Mucosa of rectum (tissue), 2 donors: ENCODE measurements around the gene ZNF232.
"Not testable (repeated sequence)": the region's sequence is repeated elsewhere in the genome, so short reads cannot be mapped to it uniquely, and the experiment has no call there.

Experiments
- H3K27ac ChIP-seq, 2 donors: one replicate each; pipeline ENCODE4 v1.7.0; 2013; ENCODE audit warnings: inconsistent platforms in 2 of 2, low read depth in 2 of 2, low read length in 2 of 2
- H3K27me3 ChIP-seq, 2 donors: one replicate each; pipeline ENCODE4 v1.7.0; 2013; ENCODE audit warnings: low read length in 2 of 2; ENCODE audit not compliant: control insufficient read depth in 2 of 2, insufficient read depth in 2 of 2
- H3K36me3 ChIP-seq, 2 donors: one replicate each; pipeline ENCODE4 v1.7.0; 2013; ENCODE audit warnings: low read length in 2 of 2; ENCODE audit not compliant: control insufficient read depth in 2 of 2, insufficient read depth in 2 of 2
- H3K4me1 ChIP-seq, 2 donors: one replicate each; pipeline ENCODE4 v1.7.0; 2013; ENCODE audit warnings: low read length in 2 of 2, mild to moderate bottlenecking in 1 of 2; ENCODE audit not compliant: control insufficient read depth in 2 of 2, insufficient read depth in 2 of 2
- H3K4me3 ChIP-seq, 2 donors: one replicate each; pipeline ENCODE4 v1.7.0; 2013; ENCODE audit warnings: low read length in 2 of 2
- H3K9ac ChIP-seq, 2 donors: one replicate each; pipeline ENCODE4 v1.7.0; 2013; ENCODE audit warnings: low read length in 2 of 2, low read depth in 1 of 2, mild to moderate bottlenecking in 1 of 2
- H3K9me3 ChIP-seq, 2 donors: one replicate each; pipeline ENCODE4 v1.7.0; 2013; ENCODE audit warnings: low read length in 2 of 2; ENCODE audit not compliant: control insufficient read depth in 2 of 2
- donor health status: healthy.
- donor health status: Normal muscosa, but diverticular disease.

Gene ZNF232

DNA sequence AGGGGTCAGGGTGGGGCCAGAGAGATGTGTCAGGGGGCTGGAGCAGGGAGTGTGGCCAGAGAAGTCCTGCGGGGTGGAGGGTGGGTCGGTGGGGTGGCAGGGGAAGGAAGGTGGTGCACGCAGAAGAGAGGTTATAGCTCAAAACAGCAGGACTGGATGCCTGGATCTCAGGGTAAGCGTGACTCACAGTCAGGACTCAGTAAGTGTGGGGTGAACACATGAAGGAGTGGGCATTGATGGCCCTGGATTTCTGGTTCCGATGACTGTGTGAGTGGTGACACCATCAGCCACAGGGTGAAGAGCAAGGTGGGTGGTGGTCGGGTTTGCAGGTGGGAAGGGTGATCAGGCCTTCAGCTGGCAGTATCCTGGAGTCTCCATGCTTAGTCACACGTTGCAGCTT lies 10.4 kb upstream of the ZNF232 start:
- not testable (repeated sequence) for H3K27me3 ChIP-seq, H3K36me3 ChIP-seq, H3K27ac ChIP-seq, H3K9me3 ChIP-seq, H3K4me1 ChIP-seq, H3K9ac ChIP-seq
- peak overlapping the region in 1 of 2 donors; percentile 66 for H3K4me3 ChIP-seq

- peaks cover 5 to 12% of the 10 kb centered on the region in 2 donors for H3K27me3 ChIP-seq
- H3K36me3 ChIP-seq = no peaks in the 10 kb centered on the region
- H3K9ac ChIP-seq = no peak overlapping the region
- H3K4me1 ChIP-seq = no peaks in the 10 kb centered on the region
- H3K4me3 ChIP-seq = no peak overlapping the region
- no peak overlapping the region for H3K27ac ChIP-seq
- no peaks in the 10 kb centered on the region for H3K9me3 ChIP-seq
Observed at GRCh38 chr17:5121186-5121841, 9.6 kb upstream of the ZNF232 start.

- not testable (repeated sequence) for H3K4me1 ChIP-seq, H3K27ac ChIP-seq, H3K9ac ChIP-seq, H3K36me3 ChIP-seq, H3K4me3 ChIP-seq, H3K9me3 ChIP-seq
- H3K27me3 ChIP-seq = peaks cover 6 to 17% of the 10 kb centered on the region in 2 donors
Observed at GRCh38 chr17:5120436-5121185, 8.9 kb upstream of the ZNF232 start.

DNA sequence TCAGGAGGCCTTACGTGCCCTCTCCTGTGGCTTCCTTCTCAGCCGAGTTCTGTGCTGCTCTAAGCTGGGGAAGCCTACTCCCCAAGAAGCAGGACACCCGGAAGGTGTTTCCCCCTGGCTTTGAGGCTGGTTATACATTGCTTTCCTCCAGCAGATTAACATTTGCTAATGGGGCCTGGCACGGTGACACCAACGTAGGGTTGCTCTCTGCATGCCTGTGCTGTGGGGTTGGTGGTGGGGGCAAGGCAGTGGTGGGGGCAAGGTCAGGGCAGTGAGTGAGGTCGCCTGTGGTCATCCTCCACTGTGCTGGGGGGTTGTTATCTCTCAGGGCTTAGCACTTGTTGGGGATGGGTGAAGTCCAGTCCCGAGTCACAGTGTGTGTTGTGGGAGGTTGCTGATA lies 8.4 kb upstream of the ZNF232 start:
- H3K9me3 ChIP-seq = no peaks in the 10 kb centered on the region
- H3K27me3 ChIP-seq = peaks cover 9 to 20% of the 10 kb centered on the region in 2 donors
- no peak overlapping the region for H3K9ac ChIP-seq
- H3K36me3 ChIP-seq = no peaks in the 10 kb centered on the region
- H3K4me1 ChIP-seq = no peaks in the 10 kb centered on the region
- H3K4me3 ChIP-seq = no peak overlapping the region
- no peak overlapping the region for H3K27ac ChIP-seq

GRCh38 chr17:5118219-5118618 lies 6.5 kb upstream of the ZNF232 start:
- H3K27ac ChIP-seq = no peak overlapping the region

DNA sequence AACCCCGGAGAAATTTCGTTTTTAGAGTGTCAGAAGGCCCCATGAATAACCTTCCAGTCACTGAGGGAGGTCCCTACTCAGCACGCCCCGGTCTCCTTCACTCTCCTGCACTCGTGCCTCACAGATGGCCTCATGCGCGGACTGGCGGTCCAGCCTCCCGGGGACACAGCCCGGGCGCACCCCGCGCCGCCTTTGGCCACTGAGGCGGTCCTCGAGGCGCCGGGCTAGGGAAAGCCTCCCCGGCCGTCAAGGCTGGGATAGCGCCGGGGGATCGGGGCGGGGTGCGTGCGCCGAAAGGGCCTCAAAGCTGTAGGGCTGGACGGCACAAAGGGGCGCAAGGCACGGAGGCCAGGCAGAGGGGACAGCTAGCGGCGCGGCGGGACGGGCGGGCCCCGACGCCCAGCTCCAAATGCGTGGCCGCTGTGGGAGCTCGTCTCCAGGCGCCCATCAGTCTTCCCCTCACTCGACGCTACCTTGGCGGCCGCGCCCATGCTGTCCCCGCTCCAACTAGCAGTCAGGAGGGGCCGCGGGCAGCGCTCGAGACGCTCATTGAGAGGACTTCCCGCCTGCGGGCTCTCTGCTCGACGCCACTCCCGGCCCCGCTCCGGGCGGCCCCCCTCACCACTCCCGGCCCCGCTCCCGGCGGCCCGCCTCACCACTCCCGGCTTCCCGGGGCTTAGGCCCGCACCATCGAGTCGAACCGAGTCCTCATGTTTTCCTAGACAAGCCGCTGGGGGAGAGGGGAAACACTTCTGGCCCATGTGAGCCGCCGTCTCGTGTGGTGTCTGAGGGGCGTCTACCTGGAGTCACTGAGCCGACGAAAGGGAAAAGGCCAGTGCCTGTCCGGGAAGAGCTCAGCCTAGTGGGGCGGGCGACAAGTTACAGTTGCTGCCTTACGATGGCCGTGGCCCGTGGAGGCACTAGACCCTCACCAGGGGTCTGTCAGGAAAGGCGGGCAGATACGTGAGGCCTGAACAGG lies 4.3 kb upstream of the ZNF232 start, which contains the start of gene USP6:
Gene USP6, plus strand, starts transcription at position 360 of the 979 bp plus-strand sequence. CDS start 14,336 bp downstream, outside the sequence.
- no peak within 1 kb of the TSS for H3K4me3 ChIP-seq
- H3K36me3 ChIP-seq = no peaks in the 10 kb centered on the region
- no peak within 1 kb of the TSS for H3K27ac ChIP-seq
- H3K4me1 ChIP-seq = peaks cover 0 to 3% of the 10 kb centered on the region in 2 donors
- peaks cover 9 to 12% of the 10 kb centered on the region in 2 donors for H3K27me3 ChIP-seq
- H3K9ac ChIP-seq = no peak within 1 kb of the TSS
- no peaks in the 10 kb centered on the region for H3K9me3 ChIP-seq

More at GRCh38 chr17:5118219-5118618, 6.5 kb upstream of the ZNF232 start:
- Histone ChIP-seq H3K9ac (no peak overlapping the region), H3K36me3 (no peaks in the 10 kb centered on the region), H3K9me3 (no peaks in the 10 kb centered on the region), H3K27me3 (peaks cover 9 to 14% of the 10 kb centered on the region in 2 donors), H3K4me3 (no peak overlapping the region), H3K4me1 (no peaks in the 10 kb centered on the region)

- Histone ChIP-seq H3K27ac (no peak overlapping the region), H3K27me3 (peaks cover 4 to 5% of the 10 kb centered on the region in 2 donors), H3K36me3 (peaks cover 11 to 22% of the 10 kb centered on the region in 2 donors), H3K4me3 (peak overlapping the region; percentile 96 to 97), H3K4me1 (peaks cover 0 to 6% of the 10 kb centered on the region in 2 donors), H3K9me3 (peaks cover 4 to 7% of the 10 kb centered on the region in 2 donors), H3K9ac (peak overlapping the region; percentile 83 to 95)
Observed at GRCh38 chr17:5110816-5111215, 862 bp downstream of the ZNF232 start.

DNA sequence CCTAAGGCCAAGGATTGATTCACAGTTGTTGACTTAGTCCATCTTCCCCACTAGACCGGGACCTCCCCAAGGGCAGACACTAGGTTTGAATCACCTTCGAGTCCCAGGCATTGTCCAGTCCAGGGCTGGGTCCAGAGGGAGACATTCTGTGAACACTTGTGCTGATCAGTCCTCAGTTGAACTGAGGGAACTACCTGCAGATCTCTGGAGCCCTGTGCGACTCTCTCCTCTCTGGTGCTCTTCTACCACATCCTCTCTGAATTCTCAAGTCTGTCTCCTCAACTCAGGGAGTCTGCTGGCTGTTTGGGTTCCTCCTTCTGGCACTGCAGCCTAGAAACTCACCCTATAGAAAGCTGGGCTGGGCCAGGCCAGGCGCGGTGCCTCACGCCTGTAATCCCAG lies 10.8 kb downstream of the ZNF232 start:
- peaks cover 8 to 12% of the 10 kb centered on the region in 2 donors for H3K9me3 ChIP-seq
- peaks cover 2 to 4% of the 10 kb centered on the region in 2 donors for H3K36me3 ChIP-seq
- H3K4me3 ChIP-seq = no peak overlapping the region
- H3K9ac ChIP-seq = no peak overlapping the region
- peaks cover 0 to 3% of the 10 kb centered on the region in 2 donors for H3K4me1 ChIP-seq
- H3K27ac ChIP-seq = no peak overlapping the region
- no peaks in the 10 kb centered on the region for H3K27me3 ChIP-seq

GRCh38 chr17:5099271-5099670 lies 12.4 kb downstream of the ZNF232 start:
- Histone ChIP-seq H3K27ac (no peak overlapping the region), H3K9me3 (peaks cover 17 to 19% of the 10 kb centered on the region in 2 donors), H3K36me3 (no peaks in the 10 kb centered on the region), H3K27me3 (no peaks in the 10 kb centered on the region), H3K4me1 (peaks cover 0 to 3% of the 10 kb centered on the region in 2 donors), H3K9ac (no peak overlapping the region), H3K4me3 (no peak overlapping the region)
